ENCODE results near the gene IPMK.
"Not testable (repeated sequence)": the region's sequence is repeated elsewhere in the genome, so short reads cannot be mapped to it uniquely, and the experiment has no call there.

The IPMK gene

DNA sequence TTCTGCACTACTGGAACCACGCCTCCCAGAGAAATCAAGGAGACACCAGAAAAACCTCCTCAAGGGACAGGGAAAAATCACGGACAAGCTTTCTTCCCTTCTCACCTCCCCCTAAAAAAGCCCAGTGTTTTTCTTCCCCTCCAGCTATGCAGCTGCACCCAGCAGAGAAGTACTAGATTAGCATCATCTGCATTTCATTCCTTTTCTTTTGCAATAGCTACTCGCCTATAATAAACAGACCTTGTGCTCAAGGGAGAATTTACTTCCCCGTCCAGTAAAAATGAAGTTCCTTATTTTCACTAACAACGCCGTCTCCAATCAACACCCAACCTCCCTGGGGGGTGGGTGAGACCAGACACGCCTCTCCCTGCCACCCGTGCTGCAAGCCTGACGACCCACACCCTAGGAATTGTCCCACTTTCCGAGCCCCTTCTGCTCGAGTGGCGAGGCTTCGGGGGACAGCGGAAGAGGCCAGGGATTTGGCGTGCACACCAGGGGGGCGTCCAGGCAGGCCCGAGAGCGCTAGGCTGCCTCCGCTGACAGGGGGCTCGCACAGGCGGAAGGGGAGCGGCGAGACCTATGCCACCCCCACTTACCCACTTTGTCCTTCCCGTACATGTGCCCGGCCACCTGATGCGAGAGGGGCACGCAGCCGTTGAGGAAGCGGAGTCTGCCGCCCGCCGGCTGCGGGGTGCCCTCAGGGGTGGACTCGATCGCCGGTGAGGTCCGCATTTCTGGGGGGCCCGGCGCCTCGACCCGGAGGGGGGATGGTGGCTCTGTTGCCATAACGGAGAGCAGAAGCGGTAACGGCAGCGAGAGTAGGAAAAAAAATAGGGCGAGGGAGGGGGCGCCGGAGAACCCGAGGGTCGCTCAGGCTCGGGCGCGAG is 625 bp downstream of the IPMK start:
- DNase-seq: no peak

DNA sequence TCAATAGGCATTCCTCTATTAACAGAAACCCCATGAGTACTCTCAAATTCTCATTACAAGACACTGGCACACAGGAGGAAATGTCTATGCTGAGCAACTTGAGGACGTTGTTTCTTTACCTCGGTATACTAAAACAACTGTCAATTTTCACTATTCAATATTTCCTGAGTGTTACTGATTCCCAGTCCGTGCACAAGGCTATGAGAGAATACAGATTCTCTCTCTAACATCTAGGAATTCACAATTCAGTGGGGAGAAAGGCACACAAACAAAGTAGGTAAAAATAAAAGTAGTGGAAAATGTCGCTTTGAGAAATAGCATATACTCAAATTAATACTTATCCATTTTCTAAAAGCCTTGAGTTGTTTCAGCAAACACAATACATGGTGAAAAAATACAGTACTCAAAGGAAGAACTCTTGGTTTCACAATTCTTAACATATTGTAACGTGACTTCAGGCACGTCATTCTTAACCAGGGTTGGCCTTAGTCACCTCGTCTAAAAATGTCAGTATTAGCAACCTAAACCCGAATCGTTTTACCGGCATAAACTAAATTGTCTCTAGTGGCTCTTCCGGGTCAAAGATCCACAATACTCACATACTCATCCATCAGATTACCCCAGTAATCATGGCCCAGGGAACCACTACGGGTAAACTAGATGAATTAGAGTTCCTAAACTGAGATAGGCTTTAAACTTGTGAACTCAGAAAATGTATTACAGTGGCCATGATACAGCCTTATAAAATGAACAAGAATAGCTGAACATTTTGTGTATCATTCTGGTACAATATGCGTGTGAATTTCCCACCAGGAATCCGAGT is 1.5 kb downstream of the IPMK start:
- no peak for DNase-seq

DNA sequence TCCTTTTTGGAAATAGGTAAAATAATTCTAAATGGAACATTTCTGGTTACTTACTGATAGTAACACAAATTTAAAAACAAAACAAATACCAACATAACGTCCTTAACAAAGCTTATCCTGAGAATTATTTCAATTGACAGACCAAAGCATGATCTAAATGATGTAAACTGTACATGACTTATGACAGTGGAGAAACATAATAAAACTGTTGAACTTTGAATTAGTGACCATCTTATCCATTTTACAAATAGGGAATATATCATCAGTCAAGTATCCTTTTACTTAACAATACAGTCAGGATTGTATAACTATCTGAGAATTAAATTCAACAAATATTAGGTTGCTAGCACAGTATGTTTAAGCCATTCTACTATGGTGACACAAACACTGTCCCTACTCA is 2.4 kb downstream of the IPMK start:
- no peak for DNase-seq

DNA sequence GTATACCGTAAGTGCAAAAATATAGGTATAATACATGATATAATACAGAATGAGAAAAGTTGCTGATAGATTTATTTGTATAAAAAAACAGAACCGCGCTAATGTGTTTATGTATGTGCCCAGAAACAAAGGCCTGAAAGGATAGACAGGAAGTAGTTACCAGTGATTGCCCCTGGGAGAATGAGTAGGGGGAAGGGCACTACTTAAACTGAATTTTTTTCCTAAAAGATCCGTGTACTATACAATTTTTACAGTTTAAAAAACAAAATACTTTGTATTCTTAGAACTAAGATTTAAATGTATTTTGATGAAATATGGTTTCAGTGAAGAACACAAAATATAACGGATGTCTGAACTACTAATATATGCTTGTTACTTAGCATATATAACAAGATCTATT is 2.9 kb downstream of the IPMK start:
- DNase-seq: no peak

DNA sequence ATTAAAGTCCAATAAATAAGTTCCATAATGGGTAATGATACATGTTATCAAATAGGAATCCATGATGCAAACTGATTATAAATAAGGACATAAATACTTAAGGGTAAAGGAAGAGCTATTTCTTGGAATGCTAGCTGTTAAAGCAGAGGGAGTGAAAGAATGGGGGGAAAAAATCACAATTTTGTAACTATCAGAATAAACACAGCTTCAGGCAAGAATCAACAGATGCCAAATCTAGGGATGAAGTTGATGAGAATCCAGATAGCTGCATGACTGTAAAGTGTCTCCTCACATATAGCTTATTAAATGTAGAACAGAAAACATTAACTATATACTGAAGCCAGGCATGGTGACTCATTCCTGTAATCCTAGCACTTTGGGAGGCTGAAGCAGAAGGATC is 4.9 kb downstream of the IPMK start:
- no peak for DNase-seq

DNA sequence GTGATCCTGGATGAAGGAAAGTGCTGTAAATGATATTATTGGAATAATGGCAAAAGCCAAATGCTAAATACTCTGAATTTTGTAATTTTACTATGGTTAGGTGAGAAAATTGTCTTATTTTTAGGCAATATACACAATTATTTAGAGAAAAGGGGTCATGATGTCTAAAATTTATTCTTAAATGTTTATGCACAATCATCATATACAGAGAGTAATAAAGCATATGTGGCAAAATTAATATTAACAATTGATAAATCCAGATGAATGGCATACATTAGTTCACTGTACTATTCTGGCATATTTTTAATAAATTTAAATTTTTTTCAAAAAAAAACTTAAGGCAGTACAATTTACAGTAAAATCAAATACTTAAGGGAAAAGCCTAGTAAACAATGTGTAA is 7.4 kb downstream of the IPMK start:
- no peak for DNase-seq

DNA sequence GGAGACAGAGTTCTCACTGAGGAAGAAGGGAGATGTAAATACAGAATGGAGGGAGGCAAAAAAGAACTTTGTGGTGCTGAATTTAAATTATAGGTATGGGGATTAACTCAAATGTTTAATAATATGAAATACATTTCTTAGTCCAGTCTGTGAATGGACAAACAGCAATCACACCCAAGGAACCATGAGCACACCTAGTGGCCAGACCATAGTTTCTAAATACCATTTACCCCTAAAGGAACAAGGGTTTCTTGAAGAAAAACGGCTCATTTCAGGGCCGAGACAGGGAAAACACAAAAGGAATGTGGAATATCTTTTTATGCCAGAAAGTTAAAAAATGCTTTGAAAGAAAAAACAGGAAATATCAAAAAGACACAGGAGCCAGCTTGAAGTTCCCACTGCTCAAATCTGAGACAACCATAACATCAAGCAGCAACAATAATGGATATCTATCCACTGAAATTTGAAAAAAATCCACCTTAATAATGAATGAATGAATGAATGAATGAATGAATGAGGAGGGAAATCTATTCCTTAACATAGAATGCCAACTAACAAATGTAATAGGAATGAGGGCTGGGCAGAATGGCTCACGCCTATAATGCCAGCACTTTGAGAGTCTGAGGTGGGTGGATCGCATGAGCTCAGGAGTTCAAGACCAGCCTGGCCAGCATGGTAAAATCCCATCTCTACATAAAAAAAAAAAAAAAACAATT is 8.6 kb downstream of the IPMK start:
- no peak for DNase-seq

DNA sequence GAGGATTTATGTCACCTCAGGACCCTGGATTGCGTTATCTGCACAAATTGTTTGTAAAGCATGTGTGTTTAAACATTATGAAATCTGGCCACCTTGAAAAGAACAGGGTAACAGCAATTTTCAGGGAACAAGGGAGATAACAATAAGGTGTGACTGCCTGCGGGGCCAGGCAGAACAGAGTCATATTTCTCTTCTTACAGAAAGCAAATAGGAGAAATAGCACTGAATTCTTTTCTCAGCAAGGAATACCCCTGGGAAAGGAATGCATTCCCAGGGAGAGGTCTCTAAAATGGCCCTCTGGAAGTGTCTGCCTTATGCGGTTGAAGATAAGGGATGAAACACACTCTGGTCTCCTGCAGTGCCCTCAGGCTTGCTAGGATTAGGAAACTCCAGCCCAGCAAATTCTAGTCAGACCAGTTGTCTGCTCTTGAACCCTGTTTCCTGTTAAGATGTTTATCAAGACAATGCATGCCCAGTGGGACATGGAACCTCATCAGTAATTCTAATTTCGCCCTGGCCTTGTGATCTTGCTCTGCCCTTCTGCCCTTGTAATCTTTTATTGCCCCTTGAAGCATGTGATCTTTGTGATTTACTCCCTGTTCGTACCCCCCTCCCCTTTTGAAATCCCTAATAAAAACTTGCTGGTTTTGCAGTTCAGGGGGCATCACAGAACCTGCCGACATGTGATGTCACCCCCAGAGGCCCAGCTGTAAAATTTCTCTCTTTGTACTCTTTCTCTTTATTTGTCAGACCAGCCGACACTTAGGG is 11.5 kb downstream of the IPMK start:
- DNase-seq: not testable (repeated sequence)

DNA sequence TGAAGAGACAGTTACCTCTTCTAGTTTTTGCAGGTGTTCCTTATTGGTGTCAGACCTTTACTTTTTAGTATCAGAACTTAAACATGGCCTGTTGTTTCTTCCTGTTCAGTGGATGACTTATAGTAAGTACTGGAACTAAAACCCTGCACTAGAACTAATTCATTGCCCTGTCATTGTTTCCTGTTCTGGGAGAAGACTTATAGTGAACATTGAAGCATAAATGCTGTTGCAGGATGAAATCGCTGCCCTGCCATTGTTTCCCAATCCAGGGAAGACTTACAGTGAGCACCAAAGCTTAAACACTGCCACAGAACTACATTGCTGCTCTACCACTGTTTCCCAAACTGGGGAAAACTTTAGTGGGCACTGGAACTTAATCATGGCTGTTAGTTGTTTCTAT is 13.1 kb downstream of the IPMK start:
- no peak for DNase-seq

DNA sequence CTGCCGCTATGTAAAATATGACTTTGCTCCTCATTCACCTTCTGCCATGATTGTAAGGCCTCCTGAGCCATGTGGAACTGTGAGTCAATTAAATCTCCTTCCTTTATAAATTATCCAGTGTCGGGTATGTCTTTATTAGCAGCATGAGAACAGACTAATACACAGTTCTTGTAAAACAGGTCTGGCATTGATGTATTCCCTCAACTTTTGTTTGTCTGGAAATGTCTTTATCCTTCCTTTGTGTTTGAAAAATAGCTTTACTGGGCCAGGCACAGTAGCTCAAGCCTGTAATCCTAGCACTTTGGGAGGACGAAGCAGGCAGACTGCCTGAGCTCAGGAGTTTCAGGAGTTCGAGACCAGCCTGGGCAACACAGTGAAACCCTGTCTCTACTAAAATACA is 14.5 kb downstream of the IPMK start:
- no peak for DNase-seq

DNA sequence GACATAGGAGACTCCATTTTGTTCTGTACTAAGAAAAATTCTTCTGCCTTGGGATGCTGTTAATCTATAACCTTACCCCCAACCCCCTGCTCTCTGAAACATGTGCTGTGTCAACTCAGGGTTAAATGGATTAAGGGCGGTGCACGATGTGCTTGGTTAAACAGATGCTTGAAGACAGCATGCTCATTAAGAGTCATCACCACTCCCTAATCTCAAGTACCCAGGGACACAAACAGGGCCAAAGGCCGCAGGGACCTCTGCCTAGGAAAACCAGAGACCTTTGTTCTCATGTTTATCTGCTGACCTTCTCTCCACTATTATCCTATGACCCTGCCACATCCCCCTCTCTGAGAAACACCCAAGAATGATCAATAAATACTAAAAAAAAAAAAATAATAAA is 23.0 kb downstream of the IPMK start:
- not testable (repeated sequence) for DNase-seq

DNA sequence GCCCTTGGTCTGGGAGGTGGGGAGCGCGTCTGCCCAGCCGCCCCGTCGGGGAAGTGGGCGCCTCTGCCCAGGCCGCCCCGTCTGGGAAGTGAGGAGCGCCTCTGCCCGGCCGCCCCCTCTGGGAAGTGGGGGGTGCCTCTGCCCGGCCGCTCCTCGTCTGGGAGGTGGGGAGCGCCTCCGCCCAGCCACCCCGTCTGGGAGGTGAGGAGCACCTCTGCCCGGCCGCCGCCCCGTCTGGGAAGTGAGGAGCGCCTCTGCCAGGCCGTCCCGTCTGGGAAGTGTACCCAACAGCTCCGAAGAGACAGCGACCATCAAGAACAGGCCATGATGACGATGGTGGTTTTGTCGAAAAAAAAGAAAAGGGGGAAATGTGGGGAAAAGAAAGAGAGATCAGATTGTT is 23.5 kb downstream of the IPMK start:
- DNase-seq: not testable (repeated sequence)

DNA sequence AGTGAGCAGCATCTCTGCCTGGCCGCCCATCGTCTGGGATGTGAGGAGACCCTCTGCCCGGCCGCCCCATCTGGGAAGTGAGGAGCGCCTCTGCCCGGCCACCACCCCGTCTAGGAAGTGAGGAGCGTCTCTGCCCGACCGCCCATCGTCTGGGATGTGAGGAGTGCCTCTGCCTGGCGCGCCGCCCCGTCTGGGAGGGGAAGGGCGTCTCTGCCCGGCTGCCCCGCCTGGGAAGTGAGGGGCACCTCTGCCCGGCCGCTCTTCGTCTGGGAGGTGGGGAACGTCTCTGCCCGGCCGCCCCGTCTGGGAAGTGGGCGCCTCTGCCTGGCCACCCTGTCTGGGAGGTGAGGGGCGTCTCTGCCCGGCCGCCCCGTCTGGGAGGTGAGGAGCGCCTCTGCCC is 23.9 kb downstream of the IPMK start:
- DNase-seq: not testable (repeated sequence)

DNA sequence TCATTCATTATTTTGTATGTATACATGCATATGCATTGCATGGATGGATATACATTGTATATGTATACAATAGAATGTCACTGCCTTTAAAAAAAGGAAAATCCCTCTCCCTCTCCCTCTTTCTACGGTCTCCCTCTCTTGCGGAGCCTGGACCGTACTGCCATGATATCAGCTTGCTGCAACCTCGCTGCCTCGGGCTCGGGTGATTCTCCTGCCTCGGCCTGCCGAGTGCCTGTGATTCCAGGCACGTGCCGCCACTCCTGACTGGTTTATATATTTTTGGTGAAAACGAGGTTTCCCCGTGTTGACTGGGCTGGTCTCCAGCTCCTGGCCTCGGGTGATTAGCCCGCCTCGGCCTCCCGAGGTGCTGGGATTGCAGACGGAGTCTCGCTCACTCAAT is 24.4 kb downstream of the IPMK start:
- DNase-seq: no peak

DNA sequence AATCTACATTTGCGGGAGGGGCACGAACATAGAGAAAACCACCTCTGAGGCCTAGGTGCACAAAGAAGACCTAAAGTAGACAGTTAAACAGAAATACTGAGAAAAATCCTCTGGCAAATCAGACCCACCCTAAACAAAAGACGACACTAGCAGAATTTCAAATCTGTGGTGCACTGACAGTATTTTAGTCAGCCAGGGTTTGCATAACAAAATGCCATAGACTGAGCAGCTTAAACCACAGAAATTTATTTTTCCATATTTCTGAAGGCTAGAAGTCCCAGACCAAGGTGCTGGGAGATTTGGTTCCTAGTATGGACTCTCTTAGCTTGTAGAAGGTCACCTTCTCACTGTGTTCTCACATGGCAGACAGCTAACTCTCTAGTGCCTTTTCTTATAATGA is 26.3 kb downstream of the IPMK start:
- no peak for DNase-seq

DNA sequence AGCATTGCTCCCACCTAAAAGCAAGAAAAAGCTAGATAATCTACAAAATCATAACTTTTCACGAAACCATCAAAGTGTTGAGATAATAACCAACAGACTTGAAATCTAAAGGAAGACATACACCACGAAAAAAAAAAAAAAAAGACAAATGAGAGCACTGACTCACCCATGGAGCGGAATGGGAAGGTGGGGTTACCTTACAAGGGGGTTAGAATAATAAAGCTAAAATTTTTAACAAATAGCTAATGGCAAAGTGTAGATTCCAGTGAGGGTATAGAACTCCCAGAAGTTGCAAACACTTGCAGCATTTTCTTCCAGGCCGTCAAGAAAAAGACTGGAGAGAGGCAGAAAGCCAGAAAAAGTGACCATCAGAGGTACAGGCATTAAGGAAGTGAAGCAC is 27.2 kb downstream of the IPMK start:
- DNase-seq: no peak

DNA sequence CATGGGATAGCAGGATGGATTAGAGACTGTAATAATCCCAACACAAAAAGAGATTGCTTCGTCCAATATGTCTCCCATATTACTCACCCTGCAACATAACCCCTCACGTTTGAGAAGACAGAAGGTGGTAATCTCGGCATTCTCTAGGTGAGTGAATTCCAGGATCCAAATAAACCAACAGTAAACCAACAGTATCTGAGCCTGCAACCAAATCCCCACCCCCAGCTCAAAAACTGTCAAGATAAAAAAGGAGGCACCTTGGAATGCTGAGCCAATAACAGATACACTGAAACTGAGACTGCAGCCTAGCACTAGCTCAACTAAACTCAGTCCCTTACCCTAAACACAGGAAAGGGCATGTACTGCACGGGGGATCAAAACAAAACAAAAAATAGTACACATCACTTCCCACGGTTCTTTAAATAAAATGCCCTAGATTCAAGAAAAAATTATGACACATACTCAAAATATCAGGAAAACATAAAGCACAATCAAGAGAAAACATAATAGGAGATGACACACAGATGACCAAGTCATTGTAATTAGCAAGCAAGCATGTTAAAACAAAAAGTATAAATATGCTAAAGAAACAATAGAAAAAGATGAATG is 28.0 kb downstream of the IPMK start:
- DNase-seq: no peak

DNA sequence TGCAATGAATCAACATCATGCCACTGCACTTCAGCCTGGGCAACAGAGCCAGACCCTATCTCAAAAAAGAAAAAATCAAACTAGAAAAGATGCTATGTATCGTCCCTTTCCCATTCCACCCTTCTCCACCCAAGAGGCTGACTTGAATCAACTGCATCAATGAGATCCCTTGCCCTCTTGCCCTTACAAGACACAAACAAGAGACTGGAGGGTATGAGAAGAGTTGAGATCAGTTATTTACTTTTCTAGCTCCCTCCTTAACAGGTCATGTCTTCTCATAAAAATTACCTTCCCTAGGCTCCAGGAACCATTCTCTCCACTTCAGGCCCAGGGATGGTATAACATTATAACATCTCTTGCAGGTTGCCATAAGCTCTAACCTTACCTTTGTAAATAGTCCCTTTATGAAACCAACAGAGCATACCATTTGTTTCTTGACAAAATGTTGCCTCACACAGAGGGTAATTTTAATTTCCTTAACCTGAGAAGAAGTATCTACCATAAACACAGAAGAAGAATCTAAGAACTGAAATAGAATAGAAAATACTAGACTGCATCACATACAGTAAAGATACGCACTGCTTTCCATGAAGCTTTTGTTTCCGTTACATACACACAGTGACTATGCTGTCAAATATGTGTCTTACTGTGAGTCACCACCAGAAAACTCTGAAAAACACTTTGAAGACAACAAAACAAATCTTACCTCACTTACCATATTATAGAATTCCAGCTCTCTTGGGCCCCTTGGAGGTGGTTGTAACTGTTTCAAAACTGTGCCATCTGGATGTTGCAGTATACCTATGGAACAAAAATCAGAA is 30.5 kb downstream of the IPMK start:
- no peak for DNase-seq

DNA sequence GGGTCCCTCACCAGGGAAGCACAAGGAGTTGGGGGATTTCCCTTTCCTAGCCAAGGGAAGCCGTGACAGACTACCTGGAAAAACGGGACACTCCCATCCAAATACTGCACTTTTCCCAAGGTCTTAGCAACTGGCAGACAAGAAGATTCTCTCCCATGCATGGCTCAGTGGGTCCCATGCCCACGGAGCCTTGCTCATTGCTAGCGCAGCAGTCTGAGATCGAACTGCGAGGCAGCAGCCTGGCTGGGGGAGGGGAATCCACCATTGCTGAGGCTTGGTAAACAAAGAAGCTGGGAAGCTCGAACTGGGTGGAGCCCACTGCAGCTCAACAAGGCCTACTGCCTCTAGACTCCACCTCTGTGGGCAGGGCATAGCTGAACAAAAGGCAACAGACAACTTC is 37.8 kb downstream of the IPMK start:
- DNase-seq: not testable (repeated sequence)

DNA sequence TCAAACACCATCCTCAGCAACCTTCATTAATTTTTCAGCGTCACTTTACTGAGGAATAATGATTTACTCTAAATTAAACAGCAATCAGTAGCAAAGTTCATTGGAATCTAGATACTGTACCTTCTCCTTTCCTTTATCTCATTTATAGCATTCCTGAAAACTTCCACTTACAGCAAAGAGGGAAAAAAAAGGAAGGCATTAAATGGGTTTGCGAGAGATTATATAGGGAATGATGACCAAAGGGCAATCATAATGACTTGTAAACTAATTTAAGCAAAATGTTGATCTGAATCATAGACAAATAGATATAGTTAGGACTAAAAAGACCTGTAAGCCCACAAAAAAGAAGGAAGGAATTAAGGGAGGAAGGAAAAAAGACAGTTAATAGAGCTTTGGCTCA is 42.0 kb downstream of the IPMK start:
- DNase-seq: no peak

DNA sequence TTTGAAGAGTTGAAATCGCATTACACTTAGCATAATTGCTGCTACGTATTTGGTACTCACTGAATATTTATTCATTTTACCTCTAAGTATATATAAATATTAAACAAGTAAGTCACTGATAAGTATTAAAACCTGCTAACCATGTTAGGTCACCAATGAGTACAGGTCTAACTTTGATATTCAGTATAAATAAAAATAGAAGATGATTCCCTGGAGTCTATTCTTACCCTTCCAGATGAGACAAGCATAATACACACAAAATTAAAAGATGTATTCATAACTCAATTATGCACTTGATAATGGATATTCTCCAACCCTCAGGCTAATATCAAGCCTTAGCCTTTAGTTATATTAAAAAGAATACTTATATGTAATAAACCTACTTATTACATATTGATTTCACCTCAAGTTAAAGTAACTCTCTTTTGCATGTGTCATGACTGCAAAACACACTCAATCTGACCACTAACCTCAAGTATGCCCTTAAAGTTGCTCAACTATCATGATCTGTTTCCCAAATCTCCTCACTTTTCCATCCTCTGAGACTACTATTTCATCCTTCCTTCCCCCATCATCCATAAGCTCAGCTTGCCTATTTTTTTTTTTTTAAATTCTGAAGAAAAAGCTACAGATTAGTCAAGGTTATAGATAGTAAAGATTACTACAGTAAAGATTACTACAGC is 46.8 kb downstream of the IPMK start:
- no peak for DNase-seq
